SH-SY5Y (cell line): ENCODE results near the gene PI4KA.

ENCODE experiments used
- GATA2 ChIP-seq: IDR thresholded peaks from 2 replicates; pipeline ENCODE4 v1.6.1; 2011; ENCODE audit warnings: mild to moderate bottlenecking, low read depth, low read length
- GATA3 ChIP-seq: IDR thresholded peaks from 2 replicates; pipeline ENCODE4 v1.6.1; 2011; ENCODE audit warnings: low read depth, mild to moderate bottlenecking, low read length, moderate library complexity

DNA sequence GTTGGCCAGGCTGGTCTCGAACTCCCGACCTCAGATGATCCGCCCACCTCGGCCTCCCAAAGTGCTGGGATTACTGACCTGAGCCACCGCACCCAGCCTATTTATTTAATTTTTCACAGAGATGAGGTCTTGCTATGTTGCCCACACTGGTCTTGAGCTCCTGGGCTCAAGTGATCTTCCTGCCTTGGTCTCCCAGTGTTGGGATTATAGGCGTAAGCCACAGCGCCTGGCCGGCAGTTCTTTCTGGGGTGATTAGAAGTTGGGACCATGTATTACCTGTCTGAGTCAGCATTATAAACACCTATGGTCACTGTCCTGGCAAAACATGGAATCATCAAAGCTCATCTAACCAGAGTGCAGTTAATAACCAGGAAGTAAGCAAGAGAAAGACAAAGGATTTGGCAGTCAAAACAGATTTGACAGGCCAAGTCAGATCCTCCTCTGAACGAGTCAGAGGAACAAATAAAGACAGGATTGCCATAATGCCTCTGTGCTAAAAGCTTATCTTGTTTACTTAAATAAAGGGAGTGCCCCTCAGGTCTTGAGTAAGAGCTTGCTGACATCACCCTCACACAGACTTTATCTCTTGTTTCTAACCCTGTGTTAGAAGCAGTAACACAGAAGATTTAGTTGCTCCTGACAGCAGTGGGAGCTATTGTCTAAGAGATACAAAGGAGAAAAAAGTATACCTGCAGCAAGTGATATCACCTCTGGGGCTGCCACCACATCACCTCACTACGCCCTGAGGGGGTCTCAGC lies 81.0 kb downstream of the PI4KA start:
- no peak for TF ChIP-seq GATA2
- no peak for TF ChIP-seq GATA3
